Astrocyte of the spinal cord (primary cell): ENCODE measurements around the gene SSBP4.

ENCODE experiments used
- DNase-seq: peaks from one replicate; pipeline ENCODE4 v3.0.0; 2011; ENCODE audit warnings: low read depth, low spot score
- H3K4me3 ChIP-seq: 2 replicates; pipeline ENCODE4 v1.5.1; 2011; ENCODE audit warnings: low read depth, mild to moderate bottlenecking, low read length, moderate library complexity
- in situ Hi-C: cut with HindIII; loops from 2 replicates; pipeline ENCODE4 v1.10.0; 2017; ENCODE audit warnings: low sequenced_read_pairs
- TF ChIP-seq, protein P1 (sequence below): IDR thresholded peaks from 2 replicates; pipeline ENCODE4 v1.5.1; 2012; ENCODE audit warnings: low read depth, mild to moderate bottlenecking, low read length, inconsistent platforms

The SSBP4 gene

GRCh38 chr19:18417250-18418028, 1.8 kb upstream of the SSBP4 start:
- DNase-seq, result peak; percentile 90
- H3K4me3 ChIP-seq, result peak overlapping the region; percentile 31
- in situ Hi-C loops, result no loop called here
- TF ChIP-seq, protein P1, sequence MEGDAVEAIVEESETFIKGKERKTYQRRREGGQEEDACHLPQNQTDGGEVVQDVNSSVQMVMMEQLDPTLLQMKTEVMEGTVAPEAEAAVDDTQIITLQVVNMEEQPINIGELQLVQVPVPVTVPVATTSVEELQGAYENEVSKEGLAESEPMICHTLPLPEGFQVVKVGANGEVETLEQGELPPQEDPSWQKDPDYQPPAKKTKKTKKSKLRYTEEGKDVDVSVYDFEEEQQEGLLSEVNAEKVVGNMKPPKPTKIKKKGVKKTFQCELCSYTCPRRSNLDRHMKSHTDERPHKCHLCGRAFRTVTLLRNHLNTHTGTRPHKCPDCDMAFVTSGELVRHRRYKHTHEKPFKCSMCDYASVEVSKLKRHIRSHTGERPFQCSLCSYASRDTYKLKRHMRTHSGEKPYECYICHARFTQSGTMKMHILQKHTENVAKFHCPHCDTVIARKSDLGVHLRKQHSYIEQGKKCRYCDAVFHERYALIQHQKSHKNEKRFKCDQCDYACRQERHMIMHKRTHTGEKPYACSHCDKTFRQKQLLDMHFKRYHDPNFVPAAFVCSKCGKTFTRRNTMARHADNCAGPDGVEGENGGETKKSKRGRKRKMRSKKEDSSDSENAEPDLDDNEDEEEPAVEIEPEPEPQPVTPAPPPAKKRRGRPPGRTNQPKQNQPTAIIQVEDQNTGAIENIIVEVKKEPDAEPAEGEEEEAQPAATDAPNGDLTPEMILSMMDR, result no peak

DNA sequence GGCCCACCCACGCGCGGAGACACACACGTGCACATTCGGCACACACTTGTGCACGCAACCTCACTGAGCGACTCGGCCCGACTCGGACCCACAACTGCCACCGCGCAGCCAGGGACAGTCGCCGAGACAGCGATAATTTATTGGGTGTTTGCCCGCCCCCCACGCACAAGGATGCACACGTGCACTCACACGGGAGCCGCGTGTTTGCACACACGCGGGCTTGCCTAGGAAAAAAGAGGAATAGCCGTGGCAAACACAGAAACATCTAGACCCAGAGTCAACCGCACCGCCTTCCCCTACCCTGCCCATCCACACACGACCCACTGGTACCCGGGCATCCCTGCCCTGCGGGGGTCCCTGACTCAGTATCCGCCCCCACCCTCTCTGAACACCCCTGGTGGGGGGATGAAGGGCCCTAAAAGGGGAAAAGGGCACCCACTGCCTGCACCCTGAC, 1.1 kb upstream of the SSBP4 start:
- no peak for DNase-seq
- TF ChIP-seq, protein P1, result no peak
- H3K4me3 ChIP-seq, result no peak overlapping the region
- in situ Hi-C loops, result no loop called here

- no peak for DNase-seq
- in situ Hi-C loops, result no loop called here
- TF ChIP-seq, protein P1, result no peak
- peak overlapping the region; percentile 22 for H3K4me3 ChIP-seq
Observed at GRCh38 chr19:18418483-18419194, 559 bp upstream of the SSBP4 start.

DNA sequence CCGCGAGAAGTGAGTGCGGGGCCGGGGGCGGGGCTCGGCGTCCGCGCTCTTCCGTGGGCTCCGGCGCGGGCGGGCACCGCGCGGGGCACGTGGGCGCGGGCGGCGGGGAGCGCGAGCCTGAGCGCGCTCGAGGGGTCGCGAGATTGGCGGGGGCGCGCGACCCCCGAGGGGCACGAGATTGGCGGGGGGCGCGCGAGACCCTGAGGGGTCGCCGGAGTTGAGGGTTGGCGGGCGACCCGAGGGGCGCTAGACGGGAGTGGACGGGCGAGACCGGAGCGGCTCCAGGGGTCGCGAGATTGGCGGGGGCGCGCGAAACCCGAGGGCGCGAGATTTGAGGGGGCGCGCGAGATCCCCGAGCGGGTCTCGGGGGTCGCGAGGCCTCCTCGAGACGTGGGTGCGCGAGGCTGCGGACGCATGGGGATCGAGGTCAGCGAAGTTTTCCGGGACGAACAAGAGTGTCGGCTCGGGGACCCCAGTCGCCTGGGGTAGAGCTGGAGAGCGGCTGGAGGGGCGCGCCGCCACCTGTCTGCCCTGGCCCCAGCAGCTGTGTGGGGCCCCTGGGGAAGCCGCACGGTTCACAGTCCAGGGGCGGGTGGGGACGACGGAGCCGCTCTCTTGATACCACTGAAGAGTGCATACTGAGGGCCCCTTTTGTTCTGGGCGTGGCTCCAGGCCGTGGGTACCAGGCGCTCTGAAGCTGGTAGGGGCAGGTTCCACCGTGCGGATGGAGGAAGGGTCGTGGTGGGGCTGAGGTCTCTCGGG, 682 bp downstream of the SSBP4 start:
- peak overlapping the region; percentile 71 for H3K4me3 ChIP-seq
- TF ChIP-seq, protein P1, result no peak
- in situ Hi-C loops, result no loop called here
- DNase-seq, result no peak

DNA sequence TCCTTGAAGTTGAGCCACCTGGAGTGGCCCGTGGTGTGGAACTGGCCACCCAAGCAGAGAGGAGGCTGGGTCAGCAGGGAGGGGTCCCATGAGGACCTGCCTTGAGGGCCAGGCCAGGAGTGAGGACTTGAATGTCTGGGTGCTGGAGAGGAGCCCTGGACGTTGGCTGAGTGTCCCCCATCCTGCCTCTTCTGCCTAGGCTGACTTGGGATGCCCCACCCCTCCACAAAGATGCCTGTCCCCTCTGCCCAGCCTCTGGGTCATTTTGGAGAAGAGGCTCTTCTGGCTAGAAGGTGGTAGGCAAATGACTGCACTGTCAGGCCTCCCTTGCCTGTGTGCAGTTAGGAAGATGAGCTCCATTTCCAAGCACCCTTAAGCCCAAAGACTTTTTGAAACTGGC, 1.7 kb downstream of the SSBP4 start:
- no peak for DNase-seq
- TF ChIP-seq, protein P1, result no peak
- peak overlapping the region; percentile 71 for H3K4me3 ChIP-seq
- in situ Hi-C loops, result no loop called here

- DNase-seq, result no peak
- in situ Hi-C loops, result no loop called here
- H3K4me3 ChIP-seq, result no peak overlapping the region
- TF ChIP-seq, protein P1, result no peak
Observed at GRCh38 chr19:18421371-18421959, 2.3 kb downstream of the SSBP4 start.
